Stimulated activated CD8-positive, alpha-beta memory T cell treated with anti-CD3 and anti-CD28 coated beads, Interleukin-4, amount 100 ng/mL, for 1 hour (primary cell): ENCODE measurements around the gene SPSB1.
"Not testable (repeated sequence)": the region's sequence is repeated elsewhere in the genome, so short reads cannot be mapped to it uniquely, and the experiment has no call there.

Source experiments
- DNase-seq, 2 donors: peaks; one replicate each; pipeline ENCODE4 v3.0.0-alpha.2; 2020; ENCODE audit warnings: low read depth in 2 of 2, low spot score in 1 of 2

SPSB1 gene

DNA sequence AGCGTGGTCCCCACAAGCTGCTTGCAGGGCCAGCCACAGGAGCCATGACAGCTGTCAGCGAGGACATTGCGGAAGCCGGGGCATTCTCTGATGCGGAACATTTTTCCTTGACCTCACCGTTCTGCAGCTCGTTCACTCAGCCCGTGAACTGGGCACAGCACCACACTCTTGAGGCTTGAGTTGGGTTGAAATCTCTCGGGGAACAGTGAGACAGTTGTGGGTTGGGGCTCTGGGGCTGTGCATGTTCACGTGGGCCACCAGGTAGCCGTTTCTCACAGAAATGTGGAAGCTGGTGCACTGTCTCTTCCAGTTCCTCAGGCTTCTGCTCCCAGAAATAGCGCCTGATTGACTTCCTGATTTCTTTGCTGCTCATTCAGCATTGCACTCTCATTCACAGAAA, 69.8 kb downstream of the SPSB1 start:
- no peak for DNase-seq

DNA sequence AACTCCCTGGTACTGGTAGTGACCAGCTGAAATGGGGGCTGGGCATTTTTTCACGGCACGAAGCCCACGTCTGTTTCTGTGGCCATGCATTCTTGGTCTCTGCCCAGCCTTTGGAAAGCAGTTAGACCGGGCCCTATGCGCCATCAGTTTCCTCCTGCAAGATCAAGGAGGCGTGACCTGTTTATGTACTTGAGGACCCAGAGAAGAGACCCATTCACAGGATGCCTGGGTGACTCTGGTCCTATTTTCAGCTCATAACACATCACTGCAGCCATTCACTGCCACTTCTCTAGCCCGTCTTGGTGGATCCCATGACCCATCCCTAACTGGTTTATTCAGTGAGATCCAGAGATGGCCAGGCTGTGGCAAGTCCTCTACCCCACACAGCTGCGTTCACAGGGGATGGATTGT, 70.4 kb downstream of the SPSB1 start:
- no peak for DNase-seq

DNA sequence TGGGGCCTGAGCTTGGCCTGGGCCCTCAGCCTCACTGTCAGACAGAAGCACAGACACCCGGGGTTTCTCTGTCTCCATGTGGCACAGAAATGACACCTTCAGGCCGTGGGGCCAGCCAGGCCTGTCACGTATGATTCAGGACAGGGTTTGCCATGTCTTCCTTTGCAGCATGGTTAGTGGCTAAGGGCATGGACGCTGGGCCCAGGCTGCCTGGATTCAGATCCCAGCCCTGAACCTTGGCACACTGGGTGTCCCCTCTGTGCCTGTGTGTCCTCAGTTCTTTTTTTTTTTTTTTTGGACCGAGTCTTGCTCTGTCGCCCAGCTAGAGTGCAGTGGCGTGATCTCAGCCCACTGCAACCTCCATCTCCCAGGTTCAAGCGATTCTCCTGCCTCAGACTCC, 73.6 kb downstream of the SPSB1 start:
- no peak for DNase-seq

DNA sequence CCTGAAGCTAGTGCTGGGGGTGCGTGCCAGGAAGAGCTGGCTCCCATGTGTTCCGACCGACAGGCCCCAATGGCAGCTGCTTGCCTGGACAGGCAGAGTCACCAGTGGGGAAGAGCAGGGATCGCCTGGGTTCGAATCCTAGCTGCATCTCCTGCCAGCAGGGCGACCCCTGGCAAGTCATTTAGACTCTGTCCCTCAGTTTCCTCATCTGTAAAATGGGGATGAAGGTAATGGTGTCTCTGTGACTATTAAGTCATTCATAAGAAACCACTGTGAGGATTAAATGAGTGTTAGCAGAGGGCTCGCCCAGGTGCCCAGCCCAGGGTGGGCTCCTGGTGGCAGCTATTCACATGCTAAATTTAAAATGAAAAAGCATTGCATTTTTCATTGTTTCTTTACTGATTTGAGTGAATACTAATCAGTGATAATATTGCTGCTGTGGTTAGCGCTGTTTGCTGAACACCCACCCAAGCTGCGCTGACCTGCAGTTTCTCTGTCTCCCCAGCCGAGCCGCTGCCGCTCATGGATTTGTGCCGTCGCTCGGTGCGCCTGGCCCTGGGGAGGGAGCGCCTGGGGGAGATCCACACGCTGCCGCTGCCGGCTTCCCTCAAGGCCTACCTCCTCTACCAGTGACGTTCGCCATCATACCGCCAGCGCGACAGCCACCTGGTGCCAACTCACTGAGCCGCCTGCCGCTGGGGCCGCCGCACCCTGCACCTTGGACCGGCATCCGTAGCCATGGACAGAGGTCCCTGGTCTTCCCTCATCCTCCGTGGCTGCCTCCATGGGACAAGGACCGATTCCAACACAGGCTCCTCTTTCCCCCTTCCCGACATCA, 74.5 kb downstream of the SPSB1 start:
- DNase-seq, result no peak

DNA sequence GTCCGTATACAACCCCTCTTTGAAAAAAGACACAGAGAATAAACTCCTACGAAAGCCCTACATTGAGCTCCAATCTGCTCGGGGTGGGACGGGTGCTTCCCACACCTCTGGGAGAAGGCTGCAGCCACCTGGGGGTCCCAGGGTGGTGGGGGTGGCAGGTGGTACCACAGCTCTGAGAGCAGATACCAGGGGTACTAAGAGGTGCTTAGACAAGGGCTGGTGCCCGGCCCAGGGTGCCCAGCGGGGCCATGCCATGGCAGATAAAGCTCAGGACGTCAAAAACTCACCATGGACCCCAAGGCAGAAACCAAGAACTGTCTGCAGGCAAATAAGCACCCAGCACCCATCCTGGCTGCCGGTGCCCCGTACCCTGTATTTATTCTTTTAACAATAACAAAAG, 75.1 kb downstream of the SPSB1 start:
- no peak for DNase-seq

DNA sequence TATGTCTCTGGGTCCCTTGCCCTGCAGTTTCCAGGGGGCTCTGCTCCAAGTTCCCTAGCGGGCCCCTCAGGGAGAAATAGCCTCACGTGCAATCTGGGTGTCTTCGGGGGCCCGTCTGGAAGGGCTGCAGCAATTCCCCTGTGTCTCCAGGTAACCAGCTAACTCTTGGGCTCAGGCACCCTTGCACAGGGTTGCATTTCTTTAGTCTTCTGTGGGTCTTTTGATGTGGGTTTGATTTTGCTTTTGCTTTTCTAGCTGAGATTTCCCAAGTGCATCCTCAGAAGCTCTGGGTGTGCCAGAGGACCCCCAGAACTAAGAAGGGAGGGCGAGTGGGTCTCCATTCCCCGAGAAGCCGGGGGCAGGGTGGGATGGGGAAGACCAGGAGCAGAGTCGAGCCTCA, 75.7 kb downstream of the SPSB1 start:
- no peak for DNase-seq

DNA sequence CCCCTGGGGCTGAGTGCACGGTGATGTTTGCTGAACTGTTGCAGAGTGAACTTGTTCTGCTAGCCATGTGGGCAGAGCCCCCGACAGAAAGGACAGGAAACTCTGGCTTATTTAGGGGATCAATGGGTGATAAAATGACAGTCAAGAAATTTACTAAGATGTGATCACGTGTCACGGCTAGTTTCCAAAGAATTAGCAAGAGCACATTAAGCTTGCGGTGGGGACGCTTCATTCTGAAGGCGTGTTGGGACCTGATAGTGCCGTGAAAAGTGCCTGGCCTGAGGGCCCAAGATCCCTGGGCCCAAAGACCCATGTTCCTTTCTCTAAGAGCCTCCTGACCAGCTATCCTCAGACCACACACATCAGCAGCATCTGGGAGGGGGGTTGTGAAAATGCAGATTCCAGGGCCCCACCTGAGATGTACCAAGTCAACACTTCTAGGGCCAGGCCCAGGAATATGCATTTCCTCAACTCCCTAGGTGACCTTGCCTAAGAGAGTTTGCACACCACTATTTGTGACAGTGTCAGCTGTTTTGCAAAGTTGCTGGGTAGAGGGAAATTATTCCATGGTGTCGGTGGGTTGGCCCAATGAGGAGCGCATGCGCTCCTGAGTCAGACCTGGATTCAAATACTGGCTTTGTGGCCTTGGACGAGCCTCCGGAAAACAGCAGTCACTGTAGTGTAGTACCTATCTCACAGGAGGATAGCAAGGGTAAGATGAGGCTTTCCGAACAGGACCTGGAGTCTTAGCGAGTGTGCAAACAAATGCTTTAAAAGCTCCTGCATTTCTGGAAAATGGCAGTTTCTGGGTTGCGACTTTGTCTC, 77.5 kb downstream of the SPSB1 start:
- DNase-seq, result no peak

DNA sequence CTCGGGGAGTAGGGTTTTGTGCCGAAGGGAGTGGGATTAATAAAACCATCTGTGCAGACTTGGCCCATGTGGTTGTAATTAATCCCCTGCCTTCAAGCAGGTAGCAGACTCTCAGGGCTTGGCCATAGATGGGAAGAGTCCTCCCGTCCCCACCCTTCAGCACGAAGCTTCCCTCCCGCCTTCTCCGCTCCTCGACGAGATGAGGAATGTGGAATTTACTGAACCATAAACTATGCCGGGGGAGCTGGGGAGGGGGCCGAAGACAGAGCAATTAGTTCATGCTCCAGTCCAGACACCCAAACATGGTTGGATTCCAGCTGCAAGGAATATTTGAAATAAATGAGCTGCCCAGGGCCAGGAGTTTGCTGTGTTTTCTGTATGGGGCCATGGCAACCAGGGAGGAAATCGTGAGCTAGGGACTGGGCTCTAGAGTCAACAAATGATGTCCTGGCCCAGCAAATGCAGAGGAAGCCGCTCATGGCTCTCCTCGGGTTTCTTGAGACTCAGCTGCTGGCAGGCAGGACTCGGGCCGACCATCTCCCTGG, 78.8 kb downstream of the SPSB1 start:
- DNase-seq, result no peak

DNA sequence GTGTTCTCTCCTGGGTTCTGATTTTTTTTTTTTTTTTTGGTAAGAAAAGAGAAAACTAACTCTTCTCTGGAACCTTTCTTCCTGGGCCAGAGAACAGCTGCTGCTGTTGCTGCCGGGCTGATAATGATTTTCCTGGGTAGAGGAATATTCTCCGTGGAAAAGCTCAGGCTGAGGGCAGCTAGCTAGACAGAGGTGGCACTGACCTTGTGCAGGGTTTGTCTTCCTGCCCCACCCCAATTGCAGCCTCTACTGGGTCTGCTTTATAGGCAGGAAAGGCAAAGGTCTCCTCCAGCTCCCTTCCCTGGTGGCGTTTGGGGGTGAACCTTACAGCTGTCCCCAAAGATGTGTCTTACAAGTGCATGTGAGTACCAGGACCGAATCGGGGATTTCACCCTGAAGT, 79.3 kb downstream of the SPSB1 start:
- no peak for DNase-seq

DNA sequence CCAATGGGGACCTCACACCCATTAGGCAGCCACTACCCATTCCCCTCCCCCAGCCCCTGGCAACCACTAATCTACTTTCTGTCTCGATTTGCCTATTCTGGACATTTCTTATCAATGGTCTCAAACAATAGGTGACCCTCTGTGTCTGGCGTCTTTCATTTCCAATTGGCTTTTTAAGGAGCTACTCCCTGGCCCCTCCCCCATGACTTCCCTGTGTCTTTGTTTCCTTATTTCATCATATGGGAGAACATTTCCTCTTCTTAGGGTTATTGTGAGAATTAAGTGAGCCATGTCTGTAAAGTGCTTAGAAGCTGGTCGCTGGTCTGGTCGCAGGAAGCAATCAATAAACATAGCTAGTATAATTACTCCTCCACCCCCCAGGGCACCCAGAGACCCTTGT, 80.9 kb downstream of the SPSB1 start:
- no peak for DNase-seq

DNA sequence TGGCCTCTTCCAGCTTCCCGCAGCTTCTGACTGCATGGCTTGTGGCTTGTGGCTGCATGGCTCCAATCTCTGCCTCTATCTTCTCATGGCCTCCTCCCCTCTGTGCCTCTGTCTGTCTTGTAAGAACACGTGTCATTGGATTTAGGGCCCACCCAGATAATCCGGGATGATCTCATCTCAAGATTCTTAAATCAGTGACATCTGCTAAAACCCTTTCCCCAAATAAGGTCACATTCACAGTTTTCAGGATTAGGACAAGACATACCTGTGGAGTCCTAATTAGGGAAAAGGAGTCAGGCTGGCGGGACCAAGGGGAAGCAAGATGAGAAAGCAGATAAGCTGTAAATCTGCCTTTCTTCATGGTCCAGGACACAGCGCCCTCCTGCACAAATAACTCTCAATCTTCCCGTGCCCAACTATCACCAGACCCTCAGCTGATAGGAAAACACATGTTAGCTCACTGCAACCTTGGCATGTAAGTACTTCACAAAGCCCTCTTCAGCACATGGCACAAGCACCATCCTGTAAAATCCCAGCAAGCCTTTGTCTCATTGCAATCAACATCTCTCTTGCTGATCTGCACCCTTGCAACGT, 82.2 kb downstream of the SPSB1 start:
- DNase-seq, result no peak

DNA sequence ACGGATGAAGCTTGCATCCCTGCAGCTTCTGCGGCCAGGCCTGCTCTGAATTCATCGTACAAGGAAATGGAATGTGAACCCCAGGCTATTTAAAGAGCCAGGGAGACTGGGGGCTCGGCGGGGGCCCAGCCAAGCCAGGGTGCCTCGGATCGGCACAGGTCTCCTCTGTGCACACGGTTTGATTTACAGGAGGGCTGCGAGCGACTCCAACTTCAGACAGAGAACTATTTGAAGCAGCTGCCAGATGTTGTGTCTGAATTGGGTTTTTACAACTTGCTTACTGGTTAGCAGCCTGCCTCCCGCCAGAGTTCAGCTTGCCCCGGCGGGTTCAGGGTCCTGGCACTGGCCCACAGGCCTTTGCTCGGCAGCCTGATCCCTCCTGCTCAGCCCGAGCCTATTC, 83.2 kb downstream of the SPSB1 start:
- no peak for DNase-seq

DNA sequence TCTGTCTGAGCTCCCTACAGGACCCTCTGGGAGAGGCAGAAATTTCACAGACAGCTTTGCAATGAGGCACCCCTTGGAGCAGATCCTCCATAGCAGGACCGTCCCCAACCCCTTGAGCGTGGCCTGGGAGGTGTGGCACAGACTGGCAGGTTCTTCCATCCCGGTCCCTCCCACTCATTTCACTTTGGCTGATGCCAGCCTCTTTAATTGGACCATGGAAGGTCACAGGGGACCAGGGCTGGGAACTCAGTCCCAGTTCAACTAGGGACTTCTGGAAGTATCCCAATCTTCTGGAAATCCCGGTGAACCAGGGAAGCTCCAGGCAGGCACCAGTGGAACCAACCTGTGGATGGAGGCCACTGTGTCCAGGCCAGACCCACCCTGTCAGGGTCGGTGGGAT, 83.7 kb downstream of the SPSB1 start:
- no peak for DNase-seq

DNA sequence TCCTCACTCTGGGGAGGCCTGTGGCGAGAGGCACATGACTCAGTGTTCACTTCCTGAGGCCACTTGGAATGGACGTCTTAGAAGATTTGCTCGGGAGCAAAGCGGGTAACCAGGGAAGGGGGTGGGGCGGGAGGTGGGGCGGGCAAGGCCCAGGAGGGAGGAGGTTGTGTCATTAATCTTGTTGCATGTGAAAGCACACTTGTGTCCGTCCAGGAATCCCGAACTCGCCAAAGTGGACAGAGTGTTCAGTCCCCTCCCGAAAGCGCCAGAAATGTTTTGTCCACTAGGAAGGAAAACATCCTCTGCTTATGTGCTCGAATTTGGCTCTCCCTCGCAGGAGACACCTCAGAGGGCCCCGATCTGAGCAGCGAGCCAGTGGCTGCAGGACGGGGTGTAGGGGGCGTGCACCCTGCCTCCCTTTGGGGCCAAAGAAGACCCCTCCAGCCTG, 84.2 kb downstream of the SPSB1 start:
- no peak for DNase-seq

DNA sequence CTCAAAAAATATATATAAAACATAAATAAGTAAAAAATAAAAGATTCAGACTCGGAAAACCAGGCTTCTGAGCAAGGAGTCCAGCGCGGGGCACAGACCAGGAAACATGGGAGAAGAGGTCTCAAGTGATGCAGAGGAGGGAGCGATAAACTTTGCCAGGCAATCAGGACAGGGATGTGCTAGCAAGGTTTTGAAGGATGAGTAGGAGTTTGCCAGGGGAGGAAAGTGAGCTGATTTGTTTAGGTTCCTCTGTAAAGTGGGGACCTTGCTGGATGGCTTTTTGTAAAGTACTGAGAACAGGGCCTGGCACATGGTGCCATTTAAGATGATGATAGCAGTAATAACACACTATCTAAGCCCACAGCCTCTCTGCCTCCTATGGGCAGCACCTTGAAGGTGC, 86.1 kb downstream of the SPSB1 start:
- no peak for DNase-seq

DNA sequence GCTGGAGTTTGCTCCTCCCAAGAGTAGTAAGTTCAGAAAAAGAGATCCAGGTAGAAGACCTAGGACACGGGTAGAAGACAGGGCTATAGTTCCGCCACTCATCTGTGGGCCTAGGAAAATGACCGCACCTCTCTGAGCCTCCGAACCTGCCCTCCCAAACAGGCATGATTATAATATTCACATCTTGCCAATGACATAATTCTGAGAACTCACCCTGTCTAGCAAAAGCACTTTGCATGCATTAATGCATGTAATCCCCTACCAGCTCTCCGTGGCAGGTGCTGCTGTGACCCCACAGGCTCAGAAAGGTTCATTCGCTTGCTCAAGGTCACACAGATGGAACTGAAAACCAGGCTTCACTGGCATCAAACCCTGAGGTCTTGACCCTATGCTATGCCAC, 88.0 kb downstream of the SPSB1 start:
- DNase-seq, result no peak

DNA sequence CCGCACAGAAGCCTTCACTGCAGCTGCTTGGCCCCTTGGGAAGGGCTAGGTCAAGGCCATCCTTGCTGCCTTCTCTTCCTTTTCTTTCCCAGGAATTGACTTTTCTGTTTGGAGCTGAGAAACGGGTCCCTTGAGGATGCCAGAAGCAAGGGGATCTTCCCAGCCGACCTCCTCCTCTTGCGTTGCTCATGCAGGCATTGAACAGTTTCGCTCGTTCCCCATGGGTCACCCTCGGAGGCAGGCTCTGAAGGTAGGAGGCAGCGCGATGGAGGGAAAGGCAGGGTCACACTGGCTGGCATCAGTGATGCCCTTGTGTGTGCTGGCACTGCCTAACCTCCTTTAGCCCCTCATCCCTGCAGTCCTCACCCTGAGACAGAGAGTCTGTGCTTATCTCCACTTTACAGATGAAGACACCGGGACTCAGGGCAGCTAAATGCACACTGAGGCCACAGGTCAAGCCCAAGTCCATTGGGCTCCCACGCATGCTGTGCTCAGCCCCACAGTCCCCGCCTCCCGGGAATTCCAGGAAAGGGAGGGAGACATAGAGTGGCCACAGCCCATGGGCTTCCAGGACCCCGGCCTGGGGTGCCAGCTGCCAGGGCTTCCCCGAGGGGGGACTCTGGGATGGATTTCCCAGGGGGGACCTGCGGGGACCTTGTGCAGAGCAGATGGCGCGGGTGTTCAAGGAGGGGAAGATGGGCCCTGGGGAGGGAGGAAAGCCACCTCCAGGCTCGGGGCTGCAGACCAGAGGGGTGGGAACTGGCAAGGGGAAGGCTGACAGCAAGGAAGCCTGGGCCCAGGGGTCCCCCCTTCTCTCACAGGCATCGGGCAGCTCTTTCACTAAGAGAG, 90.2 kb downstream of the SPSB1 start:
- no peak for DNase-seq

DNA sequence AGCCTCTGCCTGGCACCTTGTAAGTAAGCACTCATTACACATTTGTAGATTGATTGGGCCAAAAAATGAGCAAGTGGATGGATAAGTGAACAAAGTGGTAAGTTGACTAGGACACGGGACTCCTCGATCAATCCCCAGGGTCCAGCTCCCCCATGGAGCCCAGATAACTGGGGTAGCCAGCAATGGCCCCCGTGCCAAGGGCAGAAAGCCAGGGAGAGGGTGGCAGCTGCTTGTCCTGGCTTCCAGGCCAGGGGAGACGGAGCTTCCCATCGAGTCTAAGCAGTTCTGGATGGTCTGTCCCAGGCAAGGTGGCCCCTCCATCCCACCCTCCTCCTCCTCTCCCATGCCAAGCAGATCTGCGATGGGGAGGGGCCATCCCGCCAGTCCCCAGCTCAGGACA, 91.4 kb downstream of the SPSB1 start:
- DNase-seq, result no peak

DNA sequence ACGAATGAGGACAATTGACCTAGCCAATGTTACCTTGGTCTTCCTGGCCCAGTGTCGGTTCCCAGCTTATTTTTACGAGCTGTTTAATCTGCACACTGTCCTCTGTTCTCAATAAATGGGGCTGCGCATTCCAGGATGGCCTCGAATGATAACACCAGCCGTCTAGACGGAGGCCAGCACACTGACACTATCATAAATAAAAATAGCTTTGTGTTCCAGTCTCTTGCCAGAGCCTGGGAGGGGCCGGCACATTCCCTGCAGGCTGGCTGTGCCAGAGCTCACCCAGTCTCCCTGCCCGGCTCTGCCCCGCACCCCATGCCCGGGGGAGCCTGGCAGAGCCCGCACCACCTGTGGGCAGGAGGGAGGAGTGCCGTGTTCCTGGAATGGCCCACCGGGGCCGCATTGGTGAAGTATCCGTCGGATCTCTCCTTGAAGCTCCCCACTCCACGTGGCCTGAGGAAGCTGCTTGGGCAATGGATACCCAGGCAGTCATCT, 92.1 kb downstream of the SPSB1 start:
- no peak for DNase-seq

DNA sequence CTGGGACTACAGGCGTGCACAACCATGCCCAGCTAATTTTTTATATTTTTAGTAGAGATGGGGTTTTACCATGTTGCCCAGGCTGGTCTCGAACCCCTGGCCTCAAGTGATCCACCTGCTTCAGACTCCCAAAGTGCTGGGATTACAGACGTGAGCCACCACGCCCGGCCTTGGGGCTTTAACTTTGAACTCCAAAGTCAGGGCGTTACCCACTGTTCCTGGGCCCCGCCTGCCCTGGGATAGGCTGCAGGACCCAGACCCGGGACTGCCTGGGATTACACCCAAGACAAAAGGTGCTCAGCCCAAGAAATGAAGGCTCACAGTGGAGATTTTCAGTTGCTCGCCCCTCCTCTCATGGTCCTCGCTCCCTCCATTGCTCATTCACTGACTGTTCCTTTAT, 92.7 kb downstream of the SPSB1 start:
- not testable (repeated sequence) for DNase-seq
